ENCODE measurements around the gene PPT2.
A peak's percentile ranks its signal among the peaks of the same experiment; 100 is the strongest.

The PPT2 gene

GRCh38 chr6:32175322-32175710, 21.4 kb downstream of the PPT2 start:
- peak overlapping the region; percentile 83 for H3K9ac ChIP-seq (ENCODE audit: low read length)
- H3K36me3 ChIP-seq (ENCODE audit: control insufficient read depth, insufficient read depth, low read length), result no peaks in the 10 kb centered on the region
- no peaks in the 10 kb centered on the region for H3K9me3 ChIP-seq (ENCODE audit: control insufficient read depth, low read length)
- no peaks in the 10 kb centered on the region for H3K27me3 ChIP-seq (ENCODE audit: control insufficient read depth, insufficient read depth, low read length)
- peak overlapping the region; percentile 67 for H3K4me3 ChIP-seq (ENCODE audit: low read length)
- H3K4me1 ChIP-seq (ENCODE audit: control insufficient read depth, insufficient read depth, low read length), result peaks cover 39% of the 10 kb centered on the region

GRCh38 chr6:32175711-32176475, 22.0 kb downstream of the PPT2 start, which contains the start of gene AGPAT1:
Gene AGPAT1, minus strand, starts transcription at chr6:32176084. Its CDS starts 4,588 bp downstream, at chr6:32171496.
- H3K9me3 ChIP-seq (ENCODE audit: control insufficient read depth, low read length), result no peaks in the 10 kb centered on the region
- H3K36me3 ChIP-seq (ENCODE audit: control insufficient read depth, insufficient read depth, low read length), result no peaks in the 10 kb centered on the region
- peak within 1 kb of the TSS; percentile 83 for H3K9ac ChIP-seq (ENCODE audit: low read length)
- no peaks in the 10 kb centered on the region for H3K27me3 ChIP-seq (ENCODE audit: control insufficient read depth, insufficient read depth, low read length)
- H3K4me1 ChIP-seq (ENCODE audit: control insufficient read depth, insufficient read depth, low read length), result peaks cover 41% of the 10 kb centered on the region
- peak within 1 kb of the TSS; percentile 67 for H3K4me3 ChIP-seq (ENCODE audit: low read length)

- Histone ChIP-seq H3K4me3 (ENCODE audit: low read length) (peak overlapping the region; percentile 45), H3K9me3 (ENCODE audit: control insufficient read depth, low read length) (no peaks in the 10 kb centered on the region), H3K27me3 (ENCODE audit: control insufficient read depth, insufficient read depth, low read length) (no peaks in the 10 kb centered on the region), H3K9ac (ENCODE audit: low read length) (peak overlapping the region; percentile 83), H3K36me3 (ENCODE audit: control insufficient read depth, insufficient read depth, low read length) (no peaks in the 10 kb centered on the region), H3K4me1 (ENCODE audit: control insufficient read depth, insufficient read depth, low read length) (peaks cover 49% of the 10 kb centered on the region)
Measured at GRCh38 chr6:32176476-32177182, 22.7 kb downstream of the PPT2 start.

- H3K9ac ChIP-seq (ENCODE audit: low read length), result peak overlapping the region; percentile 83
- H3K4me3 ChIP-seq (ENCODE audit: low read length), result peak overlapping the region; percentile 3
- no peaks in the 10 kb centered on the region for H3K27me3 ChIP-seq (ENCODE audit: control insufficient read depth, insufficient read depth, low read length)
- H3K4me1 ChIP-seq (ENCODE audit: control insufficient read depth, insufficient read depth, low read length), result peaks cover 51% of the 10 kb centered on the region
- H3K36me3 ChIP-seq (ENCODE audit: control insufficient read depth, insufficient read depth, low read length), result no peaks in the 10 kb centered on the region
- no peaks in the 10 kb centered on the region for H3K9me3 ChIP-seq (ENCODE audit: control insufficient read depth, low read length)
Measured at GRCh38 chr6:32177183-32177787, 23.3 kb downstream of the PPT2 start.

- H3K36me3 ChIP-seq (ENCODE audit: control insufficient read depth, insufficient read depth, low read length), result no peaks in the 10 kb centered on the region
- H3K27me3 ChIP-seq (ENCODE audit: control insufficient read depth, insufficient read depth, low read length), result no peaks in the 10 kb centered on the region
- peak within 1 kb of the TSS; percentile 58 for H3K4me3 ChIP-seq (ENCODE audit: low read length)
- H3K9me3 ChIP-seq (ENCODE audit: control insufficient read depth, low read length), result no peaks in the 10 kb centered on the region
- H3K9ac ChIP-seq (ENCODE audit: low read length), result peak within 1 kb of the TSS; percentile 83
- peaks cover 51% of the 10 kb centered on the region for H3K4me1 ChIP-seq (ENCODE audit: control insufficient read depth, insufficient read depth, low read length)
Measured at GRCh38 chr6:32177788-32178546, 24.0 kb downstream of the PPT2 start, which contains the start of gene RNF5. Gene RNF5, plus strand, starts transcription at chr6:32178405. Its CDS starts 107 bp downstream, at chr6:32178512.

- H3K9ac ChIP-seq (ENCODE audit: low read length), result peak overlapping the region; percentile 67
- no peaks in the 10 kb centered on the region for H3K36me3 ChIP-seq (ENCODE audit: control insufficient read depth, insufficient read depth, low read length)
- H3K4me1 ChIP-seq (ENCODE audit: control insufficient read depth, insufficient read depth, low read length), result peaks cover 51% of the 10 kb centered on the region
- no peaks in the 10 kb centered on the region for H3K27me3 ChIP-seq (ENCODE audit: control insufficient read depth, insufficient read depth, low read length)
- peak overlapping the region; percentile 58 for H3K4me3 ChIP-seq (ENCODE audit: low read length)
- H3K9me3 ChIP-seq (ENCODE audit: control insufficient read depth, low read length), result no peaks in the 10 kb centered on the region
Measured at GRCh38 chr6:32178547-32179440, 24.9 kb downstream of the PPT2 start.

- Histone ChIP-seq H3K9me3 (ENCODE audit: control insufficient read depth, low read length) (no peaks in the 10 kb centered on the region), H3K4me1 (ENCODE audit: control insufficient read depth, insufficient read depth, low read length) (peaks cover 47% of the 10 kb centered on the region), H3K27me3 (ENCODE audit: control insufficient read depth, insufficient read depth, low read length) (no peaks in the 10 kb centered on the region), H3K4me3 (ENCODE audit: low read length) (no peak overlapping the region), H3K9ac (ENCODE audit: low read length) (peak overlapping the region; percentile 67), H3K36me3 (ENCODE audit: control insufficient read depth, insufficient read depth, low read length) (no peaks in the 10 kb centered on the region)
Measured at GRCh38 chr6:32179766-32180405, 25.9 kb downstream of the PPT2 start.

GRCh38 chr6:32181148-32181702, 27.3 kb downstream of the PPT2 start:
- no peak overlapping the region for H3K4me3 ChIP-seq (ENCODE audit: low read length)
- no peaks in the 10 kb centered on the region for H3K9me3 ChIP-seq (ENCODE audit: control insufficient read depth, low read length)
- H3K4me1 ChIP-seq (ENCODE audit: control insufficient read depth, insufficient read depth, low read length), result peaks cover 44% of the 10 kb centered on the region
- H3K27me3 ChIP-seq (ENCODE audit: control insufficient read depth, insufficient read depth, low read length), result no peaks in the 10 kb centered on the region
- no peaks in the 10 kb centered on the region for H3K36me3 ChIP-seq (ENCODE audit: control insufficient read depth, insufficient read depth, low read length)
- no peak overlapping the region for H3K9ac ChIP-seq (ENCODE audit: low read length)

- Histone ChIP-seq H3K4me3 (ENCODE audit: low read length) (no peak overlapping the region), H3K9me3 (ENCODE audit: control insufficient read depth, low read length) (no peaks in the 10 kb centered on the region), H3K27me3 (ENCODE audit: control insufficient read depth, insufficient read depth, low read length) (no peaks in the 10 kb centered on the region), H3K4me1 (ENCODE audit: control insufficient read depth, insufficient read depth, low read length) (peaks cover 36% of the 10 kb centered on the region), H3K36me3 (ENCODE audit: control insufficient read depth, insufficient read depth, low read length) (no peaks in the 10 kb centered on the region), H3K9ac (ENCODE audit: low read length) (no peak overlapping the region)
Measured at GRCh38 chr6:32181915-32182529, 28.1 kb downstream of the PPT2 start.

GRCh38 chr6:32182555-32182981, 28.6 kb downstream of the PPT2 start:
- H3K36me3 ChIP-seq (ENCODE audit: control insufficient read depth, insufficient read depth, low read length), result no peaks in the 10 kb centered on the region
- H3K9ac ChIP-seq (ENCODE audit: low read length), result no peak overlapping the region
- peaks cover 35% of the 10 kb centered on the region for H3K4me1 ChIP-seq (ENCODE audit: control insufficient read depth, insufficient read depth, low read length)
- no peak overlapping the region for H3K4me3 ChIP-seq (ENCODE audit: low read length)
- no peaks in the 10 kb centered on the region for H3K27me3 ChIP-seq (ENCODE audit: control insufficient read depth, insufficient read depth, low read length)
- no peaks in the 10 kb centered on the region for H3K9me3 ChIP-seq (ENCODE audit: control insufficient read depth, low read length)

Measured in mucosa of stomach (tissue), 1 donor.